ENCODE data around the gene LLGL2. TPM values are rescaled to one million over a fixed set of nuclear protein-coding genes. Genes with fewer than 3 reads are reported as not detected.

LLGL2 gene
- total RNA-seq, 1 donor from 2014 or later, result 3.4 TPM

DNA sequence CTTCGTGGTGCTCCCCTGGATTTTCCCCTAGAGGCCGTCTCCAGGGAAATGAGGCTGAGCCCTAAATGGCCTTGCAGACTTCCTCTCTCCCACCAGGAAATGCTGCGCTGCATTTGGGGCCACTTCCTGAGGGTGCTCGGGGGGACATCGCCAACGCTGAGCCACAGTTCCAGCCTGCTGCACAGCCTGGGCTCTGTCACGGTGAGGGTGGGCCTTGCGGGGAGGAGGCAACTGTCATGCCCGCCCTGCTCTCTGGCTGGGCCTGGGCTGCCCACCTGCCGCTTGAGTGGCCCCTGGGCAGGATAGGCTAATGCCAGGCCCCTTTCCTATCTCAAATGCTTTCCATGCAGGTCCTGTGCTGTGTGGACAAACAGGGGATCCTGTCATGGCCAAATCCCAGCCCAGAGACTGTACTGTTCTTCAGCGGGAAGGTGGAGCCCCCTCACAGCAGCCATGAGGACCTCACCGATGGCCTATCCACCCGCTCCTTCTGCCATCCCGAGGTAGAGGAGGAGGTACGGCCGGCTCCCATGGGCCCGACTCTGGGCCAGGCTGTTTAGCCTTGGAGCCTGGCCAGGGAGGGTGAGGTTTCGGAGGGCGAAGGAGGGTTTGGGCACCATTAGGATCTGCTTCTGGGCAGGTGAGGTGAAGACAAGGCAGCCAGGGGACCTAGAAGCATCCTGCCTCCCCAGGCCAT, 34.4 kb upstream of the LLGL2 start:
- DNase-seq (ENCODE audit: extremely low read depth, low read depth, low spot score), result no peak

DNA sequence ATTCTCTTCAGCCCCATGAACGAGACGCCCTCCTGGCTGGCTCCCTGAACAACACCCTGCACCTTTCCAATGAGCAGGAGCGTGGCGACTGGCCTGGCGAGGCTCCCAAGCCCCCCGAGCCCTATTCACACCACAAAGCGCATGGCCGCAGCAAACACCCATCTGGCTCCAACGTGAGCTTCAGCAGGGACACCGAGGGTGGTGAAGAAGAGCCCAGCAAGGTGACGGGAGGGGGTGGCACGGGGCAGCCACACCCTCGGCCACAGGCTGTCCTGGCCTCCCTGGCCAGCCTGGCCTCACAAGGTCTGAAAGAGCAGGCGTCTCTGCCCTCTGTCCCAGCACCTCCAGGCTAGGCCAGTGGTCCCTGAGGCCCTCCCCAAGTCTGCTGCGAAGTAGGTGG, 33.8 kb upstream of the LLGL2 start:
- DNase-seq (ENCODE audit: extremely low read depth, low read depth, low spot score), result no peak

DNA sequence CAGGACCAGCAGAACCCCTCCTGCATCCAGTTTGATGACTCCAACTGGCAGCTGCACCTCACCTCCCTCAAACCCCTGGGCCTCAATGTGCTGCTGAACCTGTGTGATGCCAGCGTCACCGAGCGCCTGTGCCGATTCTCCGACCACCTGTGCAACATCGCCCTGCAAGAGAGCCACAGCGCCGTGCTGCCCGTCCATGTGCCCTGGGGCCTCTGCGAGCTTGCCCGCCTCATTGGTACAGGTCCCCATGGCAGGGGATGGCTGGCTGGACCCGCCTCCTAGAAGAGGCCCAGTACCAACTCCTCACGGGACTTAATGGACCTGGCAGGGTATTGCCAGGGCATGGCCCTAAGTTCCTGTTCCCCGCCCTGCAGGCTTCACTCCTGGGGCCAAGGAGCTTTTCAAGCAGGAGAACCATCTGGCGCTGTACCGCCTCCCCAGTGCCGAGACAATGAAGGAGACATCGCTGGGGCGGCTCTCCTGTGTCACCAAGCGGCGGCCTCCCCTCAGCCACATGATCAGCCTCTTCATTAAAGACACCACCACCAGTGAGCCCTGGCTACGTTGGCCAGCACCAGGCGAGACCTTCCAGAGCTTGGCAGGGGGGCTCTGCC, 32.8 kb upstream of the LLGL2 start:
- DNase-seq (ENCODE audit: extremely low read depth, low read depth, low spot score), result no peak

DNA sequence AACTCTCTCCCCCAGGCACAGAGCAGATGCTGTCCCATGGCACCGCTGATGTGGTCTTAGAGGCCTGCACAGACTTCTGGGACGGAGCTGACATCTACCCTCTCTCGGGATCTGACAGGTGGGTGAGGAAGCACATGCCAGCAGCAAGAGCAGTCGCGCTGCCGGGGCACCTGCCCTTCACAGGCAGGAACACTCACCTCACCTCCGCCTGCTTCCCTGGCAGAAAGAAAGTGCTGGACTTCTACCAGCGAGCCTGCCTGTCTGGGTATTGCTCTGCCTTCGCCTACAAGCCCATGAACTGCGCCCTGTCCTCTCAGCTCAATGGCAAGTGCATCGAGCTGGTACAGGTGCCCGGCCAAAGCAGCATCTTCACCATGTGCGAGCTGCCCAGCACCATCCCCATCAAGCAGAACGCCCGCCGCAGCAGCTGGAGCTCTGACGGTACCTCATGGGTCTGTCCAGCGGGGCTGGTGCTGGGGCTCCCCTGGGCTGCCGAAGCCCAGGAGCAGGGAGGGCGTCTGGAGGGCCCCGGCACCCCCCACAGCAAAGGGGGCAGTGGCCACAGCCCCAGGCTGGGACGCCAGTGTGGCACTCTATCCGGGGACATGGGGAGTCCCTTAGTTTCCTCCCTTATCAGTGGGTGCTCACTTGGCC, 31.9 kb upstream of the LLGL2 start:
- no peak for DNase-seq (ENCODE audit: extremely low read depth, low read depth, low spot score)

DNA sequence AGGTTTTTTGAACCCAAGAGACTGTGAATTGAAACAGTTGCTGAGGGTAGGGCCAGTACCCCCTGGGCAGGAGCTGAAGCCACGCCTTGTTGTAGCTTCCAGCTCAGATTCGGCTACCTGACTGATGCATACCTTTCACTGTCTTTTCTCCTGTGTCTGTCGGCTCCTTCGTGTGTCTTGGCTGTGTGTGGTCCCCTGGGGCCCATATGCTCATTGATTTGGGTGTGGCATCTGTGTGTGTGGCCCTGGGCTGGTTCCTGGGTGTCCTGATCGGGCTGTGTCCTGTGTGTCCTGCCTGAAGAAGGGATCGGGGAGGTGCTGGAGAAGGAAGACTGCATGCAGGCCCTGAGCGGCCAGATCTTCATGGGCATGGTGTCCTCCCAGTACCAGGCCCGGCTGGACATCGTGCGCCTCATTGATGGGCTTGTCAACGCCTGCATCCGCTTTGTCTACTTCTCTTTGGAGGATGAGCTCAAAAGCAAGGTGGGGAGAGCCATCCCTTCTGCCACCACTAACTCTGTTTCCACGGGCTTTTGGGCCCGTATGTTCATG, 31.1 kb upstream of the LLGL2 start:
- no peak for DNase-seq (ENCODE audit: extremely low read depth, low read depth, low spot score)

GRCh38 chr17:75496005-75496404, 29.5 kb upstream of the LLGL2 start:
- no peak for DNase-seq (ENCODE audit: extremely low read depth, low read depth, low spot score)

GRCh38 chr17:75498039-75498725, 27.3 kb upstream of the LLGL2 start:
- no peak for DNase-seq (ENCODE audit: extremely low read depth, low read depth, low spot score)

DNA sequence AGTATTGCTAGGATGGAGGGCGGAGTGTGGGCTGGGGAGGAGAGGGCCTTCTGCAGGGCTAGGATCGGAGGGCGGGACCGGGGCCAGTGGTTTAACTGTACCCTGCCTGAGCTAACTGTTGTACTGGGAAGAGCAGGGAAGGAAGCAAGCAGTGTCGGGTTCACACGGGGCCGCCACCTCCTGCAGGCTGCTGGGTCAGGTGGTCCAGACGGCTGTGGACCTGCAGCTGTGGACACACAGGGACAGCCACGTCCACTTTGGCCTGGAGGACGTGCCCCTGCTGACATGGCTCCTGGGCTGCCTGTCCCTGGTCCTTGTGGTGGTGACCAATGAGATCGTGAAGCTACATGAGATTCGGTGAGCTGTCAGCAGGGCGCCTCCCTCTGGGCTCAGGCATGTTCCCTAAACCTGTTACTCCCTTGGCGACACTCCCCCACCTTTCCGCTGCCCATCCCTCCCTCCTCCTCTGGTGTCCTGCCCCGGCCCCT, 26.7 kb upstream of the LLGL2 start:
- no peak for DNase-seq (ENCODE audit: extremely low read depth, low read depth, low spot score)

- DNase-seq (ENCODE audit: extremely low read depth, low read depth, low spot score), result no peak
These were observed 26.0 kb upstream of the LLGL2 start for GRCh38 chr17:75499313-75500022.

DNA sequence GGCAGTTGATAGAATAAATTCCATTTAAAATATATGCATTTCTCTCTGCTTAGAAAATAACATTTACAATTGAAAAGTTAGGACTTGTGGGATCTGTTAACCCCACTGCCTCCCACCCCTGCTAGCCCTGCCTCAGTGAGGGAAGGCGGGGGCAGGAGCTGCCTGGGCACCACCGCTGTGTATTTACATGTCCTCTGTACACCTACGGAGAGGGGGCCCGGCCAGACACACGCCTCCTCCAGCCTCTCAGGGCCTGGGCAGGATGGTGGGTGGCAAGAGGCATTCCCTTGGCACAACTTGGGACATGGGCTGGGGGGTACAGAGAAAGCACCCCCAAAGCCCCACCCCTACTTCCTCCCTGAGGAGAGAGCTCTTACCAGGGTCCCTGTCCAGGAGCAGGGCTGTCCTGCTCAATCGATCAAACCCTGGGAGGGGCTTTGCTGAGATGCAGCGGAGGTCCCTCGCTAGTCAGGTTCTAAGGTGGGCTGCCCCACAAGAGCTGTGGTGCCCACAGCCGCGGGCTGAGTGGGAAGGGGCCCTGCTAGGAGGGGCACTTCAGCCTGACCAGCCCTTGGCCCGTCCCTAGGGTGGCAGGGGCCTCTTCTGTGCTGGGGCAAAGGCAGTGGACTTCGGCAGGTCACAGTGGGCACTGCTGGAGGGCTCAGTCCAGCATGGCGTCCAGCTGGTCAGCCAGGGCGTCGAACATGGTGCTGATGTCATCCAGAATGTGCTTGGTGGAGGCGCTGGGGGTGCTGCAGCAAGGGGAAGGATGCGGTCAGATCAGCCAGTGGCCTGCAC, 24.9 kb upstream of the LLGL2 start:
- no peak for DNase-seq (ENCODE audit: extremely low read depth, low read depth, low spot score)

DNA sequence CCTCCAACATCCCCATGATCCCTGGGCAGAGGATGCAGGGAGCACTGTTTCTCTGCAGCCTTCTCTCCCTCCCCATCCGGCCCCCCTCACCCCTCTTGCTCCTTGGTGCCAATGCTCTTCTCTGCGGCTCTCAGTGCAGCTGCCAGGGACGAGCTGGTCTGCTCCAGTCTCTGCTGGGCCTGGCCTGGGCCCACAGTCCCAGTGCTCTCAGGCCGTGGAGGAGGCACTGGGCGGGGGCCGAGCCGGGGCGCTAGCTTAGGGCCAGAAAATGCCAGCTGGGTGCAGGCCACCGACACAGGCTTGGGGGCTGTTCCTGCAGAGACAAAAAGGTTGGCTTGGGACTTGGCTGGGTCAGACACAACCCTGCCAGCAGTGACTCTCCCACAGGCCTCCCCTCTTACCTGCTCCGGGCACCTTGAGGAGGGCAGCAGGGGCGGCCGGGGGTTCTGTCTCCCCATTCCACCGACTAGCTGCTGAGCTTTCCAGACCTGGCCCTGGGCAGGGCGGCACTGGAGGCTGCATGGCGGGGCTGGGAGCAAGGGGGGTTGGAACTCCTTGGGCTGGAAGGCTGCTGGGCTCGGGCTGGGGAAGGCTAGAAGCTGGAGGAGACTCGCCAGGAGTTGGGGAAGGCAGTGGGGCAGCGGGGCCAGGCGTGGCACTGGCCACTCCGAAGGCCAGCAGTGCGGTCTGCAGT, 24.0 kb upstream of the LLGL2 start:
- no peak for DNase-seq (ENCODE audit: extremely low read depth, low read depth, low spot score)

- DNase-seq (ENCODE audit: extremely low read depth, low read depth, low spot score), result no peak
These were observed 23.3 kb upstream of the LLGL2 start for GRCh38 chr17:75502072-75502720.

GRCh38 chr17:75502721-75503329, 22.7 kb upstream of the LLGL2 start:
- no peak for DNase-seq (ENCODE audit: extremely low read depth, low read depth, low spot score)

GRCh38 chr17:75503337-75503950, 22.1 kb upstream of the LLGL2 start:
- DNase-seq (ENCODE audit: extremely low read depth, low read depth, low spot score), result no peak

DNA sequence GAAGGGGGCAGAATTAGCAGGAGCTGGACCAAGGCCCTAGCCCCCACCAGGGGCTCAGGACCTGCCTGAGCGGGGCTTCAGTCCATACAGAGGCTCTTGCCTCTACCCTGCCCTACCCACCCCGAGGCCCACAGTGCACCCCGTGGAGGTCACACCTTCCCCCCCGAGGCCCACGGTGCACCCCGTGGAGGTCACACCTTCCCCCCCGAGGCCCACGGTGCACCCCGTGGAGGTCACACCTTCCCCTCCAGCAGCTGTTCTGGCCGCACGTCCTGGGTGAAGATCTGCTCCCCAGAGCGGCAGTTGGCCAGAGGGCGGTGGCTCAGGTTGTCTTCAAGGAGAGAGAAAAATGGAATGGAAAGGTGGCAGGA, 21.5 kb upstream of the LLGL2 start:
- DNase-seq (ENCODE audit: extremely low read depth, low read depth, low spot score), result no peak

GRCh38 chr17:75504347-75505151, 20.9 kb upstream of the LLGL2 start:
- no peak for DNase-seq (ENCODE audit: extremely low read depth, low read depth, low spot score)

- no peak for DNase-seq (ENCODE audit: extremely low read depth, low read depth, low spot score)
These were observed 20.4 kb upstream of the LLGL2 start for GRCh38 chr17:75505152-75505409.

Data from glomerular endothelial cell (primary cell).